Left hindlimb (tissue), 1 donor: ENCODE results near the gene ALOX12B.
"Not testable (repeated sequence)": the region's sequence is repeated elsewhere in the genome, so short reads cannot be mapped to it uniquely, and the experiment has no call there.

Experiments
- DNase-seq: peaks from one replicate; pipeline ENCODE4 v3.0.0-alpha.2; 2018

The ALOX12B gene

DNA sequence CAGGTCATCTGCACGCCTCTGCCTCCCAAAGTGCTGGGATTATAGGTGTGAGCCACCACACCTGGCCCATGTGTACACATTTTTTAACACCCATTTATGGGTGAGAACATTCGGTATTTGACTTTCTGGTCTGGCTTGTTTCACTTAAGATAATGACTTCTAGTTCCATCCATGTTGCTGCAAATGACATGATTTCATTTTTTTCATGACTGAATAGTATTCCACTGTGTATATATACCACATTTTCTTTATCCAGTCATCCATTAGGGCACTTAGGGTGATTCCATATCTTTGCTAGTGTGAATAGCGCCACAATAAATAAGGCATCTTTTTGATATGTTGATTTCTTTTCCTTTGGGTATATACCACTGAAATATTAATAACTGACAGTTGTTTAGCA is 5.6 kb downstream of the ALOX12B start:
- DNase-seq: no peak

DNA sequence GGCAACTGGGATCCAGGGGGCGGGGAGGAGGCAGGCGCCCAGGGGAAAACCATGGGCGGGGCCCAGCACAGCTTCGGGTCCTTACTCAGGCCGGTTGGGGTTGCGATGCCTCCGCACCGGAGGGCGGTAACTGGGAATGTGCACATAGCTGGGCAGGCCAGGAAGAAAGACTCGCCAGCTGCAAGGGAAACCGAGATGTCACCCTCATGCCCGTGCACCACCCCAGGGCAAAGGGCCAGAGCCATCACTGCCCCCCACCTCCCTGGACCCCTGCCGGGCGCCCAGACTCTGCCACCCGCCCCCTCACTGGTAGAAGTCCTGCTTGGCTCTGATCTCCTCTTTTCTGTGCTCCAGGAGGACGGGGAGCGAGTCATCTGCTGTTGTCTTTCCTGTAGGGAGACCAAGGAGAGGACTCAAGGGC is 6.7 kb downstream of the ALOX12B start:
- no peak for DNase-seq

DNA sequence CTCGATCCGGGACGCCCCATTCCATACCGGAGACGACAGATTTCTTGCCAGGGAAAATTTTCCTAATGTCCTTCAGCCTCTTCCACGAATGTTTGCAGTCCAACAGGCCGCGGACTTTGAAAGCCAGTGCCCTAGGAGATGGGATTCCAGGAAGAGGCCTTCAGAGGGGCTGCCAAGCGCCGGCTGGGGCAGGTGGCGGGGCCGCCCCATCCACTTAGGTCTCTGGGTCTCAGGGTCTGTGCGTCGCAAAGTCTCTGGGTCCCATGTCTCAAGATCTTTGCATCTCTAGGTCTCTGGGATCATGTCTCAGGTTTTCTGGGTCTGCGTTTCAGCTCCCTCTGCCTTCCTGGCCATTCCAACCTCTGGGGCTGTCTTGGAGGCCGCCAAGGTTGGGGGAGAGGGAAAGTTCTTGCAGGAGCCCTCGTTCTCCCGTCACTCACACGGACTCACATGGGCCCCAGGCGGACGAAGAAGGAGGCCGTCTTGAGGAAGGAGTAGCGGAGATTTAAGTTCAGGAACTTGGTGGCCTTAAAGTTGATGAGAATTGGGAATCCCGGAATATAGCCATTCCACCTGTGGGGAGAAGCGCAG is 7.2 kb downstream of the ALOX12B start:
- no peak for DNase-seq

DNA sequence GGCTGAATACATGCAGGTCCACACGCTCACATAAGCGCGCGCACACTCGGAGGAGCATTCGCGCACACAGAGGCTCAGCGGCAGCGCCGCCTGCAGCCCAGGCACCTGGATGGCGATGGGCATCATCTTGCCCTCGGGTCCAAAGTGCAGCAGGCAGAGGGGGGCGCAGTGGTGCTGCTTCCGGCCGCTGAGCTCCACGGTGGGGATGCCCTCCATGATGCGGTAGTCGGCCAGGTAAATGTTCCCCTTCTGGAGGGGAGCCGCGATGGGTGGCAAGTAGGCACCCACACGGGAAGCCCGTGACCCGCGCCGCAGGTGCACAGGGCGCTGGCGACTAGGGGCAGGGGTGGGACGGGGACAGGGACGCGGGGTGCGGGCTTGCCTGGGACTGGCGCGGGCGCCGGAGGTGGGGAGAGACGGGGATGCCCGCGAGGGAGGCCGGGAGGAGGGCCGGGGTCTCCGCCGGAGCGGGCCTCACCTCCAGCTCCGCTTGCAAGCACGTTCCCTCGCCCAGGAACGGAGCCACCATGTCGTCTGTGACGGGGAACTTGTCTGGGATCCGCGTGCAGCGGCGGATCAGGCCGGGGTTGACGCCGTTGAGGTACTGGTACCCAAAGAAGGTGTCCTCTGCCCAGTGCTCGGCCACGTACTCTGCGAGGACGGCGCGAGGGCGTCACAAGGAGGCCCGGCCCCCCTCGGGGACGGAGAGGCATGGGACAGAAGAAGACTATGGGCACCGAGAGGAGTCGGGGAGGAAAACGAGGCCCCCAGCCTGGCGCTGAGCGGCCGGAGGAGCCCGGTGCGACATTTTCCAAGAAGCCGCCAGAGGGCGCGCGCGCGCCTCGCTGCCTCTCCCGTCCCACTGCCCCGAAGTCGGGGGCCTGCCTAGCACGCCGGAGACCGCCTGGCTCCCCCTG is 8.0 kb downstream of the ALOX12B start:
- peak; percentile 76 for DNase-seq

DNA sequence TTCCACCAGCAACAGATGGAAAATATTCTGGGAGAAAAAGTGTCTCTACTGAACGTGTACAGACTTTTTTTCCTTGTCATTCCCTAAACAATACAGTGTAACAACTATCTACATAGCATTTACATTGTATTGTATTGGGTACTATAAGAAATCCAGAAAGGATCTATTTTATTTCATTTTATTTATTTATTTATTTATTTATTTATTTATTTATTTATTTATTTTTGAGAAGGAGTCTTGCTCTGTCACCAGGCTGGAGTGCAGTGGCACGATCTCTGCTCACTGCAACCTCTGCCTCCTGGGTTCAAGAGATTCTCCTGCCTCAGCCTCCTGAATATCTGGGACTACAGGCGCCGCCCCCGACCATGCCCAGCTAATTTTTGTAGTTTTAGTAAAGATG is 9.6 kb downstream of the ALOX12B start:
- not testable (repeated sequence) for DNase-seq

DNA sequence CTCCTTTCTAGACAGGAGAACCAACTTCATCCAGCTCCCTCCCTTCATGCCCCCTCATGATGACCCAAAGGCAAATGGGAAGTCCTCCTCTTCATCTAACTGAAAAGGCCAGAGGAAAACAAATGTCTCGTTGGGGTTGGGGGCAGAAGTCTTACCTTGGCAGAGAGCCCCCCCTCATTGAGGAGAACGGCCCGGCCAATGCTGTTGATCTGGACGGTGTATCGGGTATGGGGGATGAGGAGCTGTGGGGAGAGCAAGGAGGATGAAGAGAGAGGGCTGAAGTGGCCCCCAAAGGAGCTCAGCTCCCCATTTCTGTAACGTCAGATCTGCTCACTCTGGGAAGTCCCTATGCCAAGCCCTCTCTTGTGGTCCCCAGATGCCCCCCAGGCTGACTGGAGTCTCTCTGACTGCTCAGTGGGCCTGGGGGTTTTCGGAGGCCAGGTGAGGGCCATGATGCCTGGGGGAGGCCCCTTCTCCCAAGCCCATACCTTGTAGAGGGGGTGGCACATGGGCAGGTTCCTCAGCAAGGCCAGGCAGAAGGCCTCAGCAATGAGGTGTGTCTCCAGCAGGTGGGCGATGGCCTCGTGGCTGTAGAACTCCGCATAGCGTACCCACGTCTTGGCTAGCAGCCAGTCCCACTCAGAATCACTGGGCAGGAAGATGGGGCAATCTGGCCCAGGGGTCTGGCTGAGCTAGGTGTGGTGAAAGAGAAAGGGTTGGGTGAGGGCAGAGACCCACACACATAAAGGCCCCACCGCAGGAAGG is 10.8 kb downstream of the ALOX12B start:
- DNase-seq: no peak

DNA sequence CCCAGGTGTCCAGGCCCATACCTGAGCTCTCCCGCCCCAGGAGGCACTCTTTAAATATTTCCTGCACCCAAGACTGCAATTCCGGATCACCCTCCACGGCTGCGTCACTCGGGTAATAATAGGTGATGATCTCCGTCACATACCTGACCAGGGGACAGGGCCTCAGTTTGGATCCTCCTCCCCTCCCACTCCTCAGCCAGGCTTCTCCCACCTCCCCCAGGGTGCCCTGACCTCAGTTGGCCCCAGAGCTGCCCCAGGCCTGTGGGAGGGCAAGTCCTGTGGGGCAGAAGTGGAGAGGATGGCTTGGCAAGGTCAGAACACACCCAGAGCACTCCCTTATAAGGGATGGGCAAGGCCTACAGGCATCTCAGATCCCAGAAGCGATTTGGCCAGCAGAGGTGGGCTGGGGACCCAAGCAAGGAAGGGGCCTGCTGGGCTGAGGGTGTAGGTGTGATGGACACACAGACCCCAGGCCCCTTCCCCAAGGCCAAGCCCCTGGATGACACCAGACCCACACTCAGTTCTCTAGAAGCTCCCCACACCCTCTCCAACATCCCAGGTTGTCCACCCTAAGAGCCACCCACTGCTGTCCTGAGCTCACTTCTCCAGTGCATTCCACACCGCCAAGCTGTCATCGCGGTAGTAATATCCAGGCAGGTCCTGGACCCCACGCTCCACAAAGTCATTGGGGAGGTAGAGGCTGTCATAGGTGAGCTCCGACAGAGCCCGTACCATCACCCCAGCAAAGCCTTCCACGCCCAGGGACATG is 11.8 kb downstream of the ALOX12B start:
- no peak for DNase-seq

DNA sequence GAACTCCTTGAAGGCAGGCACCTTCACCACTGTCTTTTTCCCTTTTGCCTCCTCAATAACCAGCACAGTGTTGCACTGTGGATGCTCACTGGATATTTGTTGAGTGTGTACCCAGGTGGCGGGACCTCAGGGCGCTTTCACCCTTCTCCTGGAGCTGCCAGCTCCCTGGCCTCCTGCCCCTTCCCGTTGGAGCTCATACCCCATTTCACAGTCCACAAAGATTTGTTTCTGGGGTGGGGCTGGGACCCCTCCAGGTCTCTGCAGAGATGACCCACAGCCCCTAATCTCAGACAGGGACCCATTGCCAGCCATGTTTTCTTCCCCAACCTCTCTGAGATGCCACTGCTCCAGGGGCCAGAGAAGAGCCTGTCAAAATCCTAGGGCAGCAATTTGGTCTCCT is 12.4 kb downstream of the ALOX12B start:
- no peak for DNase-seq

DNA sequence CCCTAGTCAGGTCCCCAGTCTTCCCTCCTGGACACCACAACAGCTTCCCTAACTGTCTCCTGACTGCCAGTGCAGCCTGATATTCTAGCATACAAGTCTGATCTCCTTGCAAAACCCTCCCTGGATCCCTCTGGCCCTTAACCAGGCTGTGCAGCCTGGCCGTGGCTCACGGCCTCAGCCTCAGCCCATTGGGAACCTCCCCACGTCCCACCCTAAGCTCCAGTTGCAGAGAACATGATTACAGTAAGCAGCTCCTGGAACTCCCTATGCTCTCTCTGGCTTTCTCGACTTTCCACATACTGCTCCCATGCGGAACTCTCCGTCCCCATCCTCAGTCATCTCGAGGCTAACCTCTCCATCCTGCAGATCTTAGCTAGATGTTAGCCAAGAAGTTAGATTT is 13.0 kb downstream of the ALOX12B start:
- no peak for DNase-seq

DNA sequence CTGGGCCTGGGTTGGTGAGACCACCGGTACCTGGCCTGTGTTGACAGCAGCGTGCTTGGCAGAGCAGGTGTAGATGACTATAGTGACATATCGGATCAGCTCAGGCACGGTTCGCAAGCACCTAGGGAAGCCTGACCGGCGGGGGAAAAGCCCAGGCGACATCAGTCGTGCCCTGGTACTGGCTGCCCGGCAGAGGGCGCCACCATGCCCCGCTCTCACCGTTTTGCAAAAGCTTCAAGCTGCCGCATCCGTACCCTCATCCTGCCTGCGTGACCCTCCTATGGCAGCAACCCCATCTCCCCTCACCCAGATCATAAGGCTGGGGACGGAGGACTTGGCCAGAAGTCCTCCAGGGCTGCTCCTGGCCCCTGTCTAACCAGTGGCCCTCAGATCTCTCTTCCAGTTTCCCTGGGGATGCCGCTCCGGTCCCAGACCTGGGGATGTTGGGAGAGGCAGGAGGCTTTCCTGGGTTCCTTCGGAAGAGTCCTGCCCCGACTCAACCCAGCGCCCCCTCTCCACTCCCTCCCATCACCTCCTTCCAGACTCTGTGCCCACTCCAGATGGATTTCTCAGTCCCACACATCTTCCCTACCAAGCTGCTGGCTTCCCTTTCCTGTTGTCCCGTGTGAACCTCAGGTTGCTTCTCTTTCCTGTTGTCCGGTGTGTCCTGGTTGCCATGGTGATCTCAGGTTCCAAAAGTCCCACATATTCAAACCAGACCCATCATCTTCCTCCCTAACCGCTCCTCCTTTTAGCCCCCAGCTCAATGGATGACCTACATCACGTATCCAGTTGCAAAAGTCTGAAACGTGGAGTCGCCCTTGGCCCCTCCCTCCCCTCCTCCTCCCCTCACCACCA is 13.7 kb downstream of the ALOX12B start:
- no peak for DNase-seq

DNA sequence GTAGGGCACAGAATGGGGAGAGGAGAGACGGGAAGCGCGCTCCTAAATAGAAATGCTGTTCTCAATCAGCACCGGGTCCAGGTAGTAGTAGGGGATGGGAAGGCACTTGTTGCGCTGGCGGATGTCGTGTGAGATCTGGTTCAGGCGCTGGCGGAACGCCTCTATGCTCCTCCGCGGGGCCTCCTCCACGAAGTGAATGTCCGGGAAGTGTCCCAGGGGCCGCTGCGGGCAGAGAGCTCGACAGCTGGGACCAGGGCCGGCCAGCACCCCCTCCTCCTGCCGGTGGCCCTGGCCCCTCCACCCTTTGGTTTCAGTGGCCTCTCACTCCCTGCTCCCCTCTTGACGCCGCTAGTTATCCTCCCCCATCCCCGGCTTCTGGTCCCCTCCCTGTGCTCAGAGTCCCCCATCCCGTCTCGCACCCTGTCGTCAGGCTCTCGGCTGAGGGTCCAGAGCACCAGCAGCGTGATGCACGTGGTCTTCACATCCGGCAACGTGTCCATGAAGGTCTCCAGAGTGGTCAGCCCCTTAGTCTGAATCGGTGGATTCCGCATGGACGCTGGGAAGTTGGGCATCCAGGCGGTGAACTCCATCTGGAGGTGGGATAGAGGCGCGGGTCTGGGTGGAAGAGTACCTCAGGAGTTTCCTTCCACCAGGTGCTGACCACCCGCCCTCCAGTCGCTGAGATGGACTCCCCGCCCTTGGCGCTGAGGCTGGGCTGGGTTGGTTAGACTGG is 14.6 kb downstream of the ALOX12B start:
- DNase-seq: no peak

DNA sequence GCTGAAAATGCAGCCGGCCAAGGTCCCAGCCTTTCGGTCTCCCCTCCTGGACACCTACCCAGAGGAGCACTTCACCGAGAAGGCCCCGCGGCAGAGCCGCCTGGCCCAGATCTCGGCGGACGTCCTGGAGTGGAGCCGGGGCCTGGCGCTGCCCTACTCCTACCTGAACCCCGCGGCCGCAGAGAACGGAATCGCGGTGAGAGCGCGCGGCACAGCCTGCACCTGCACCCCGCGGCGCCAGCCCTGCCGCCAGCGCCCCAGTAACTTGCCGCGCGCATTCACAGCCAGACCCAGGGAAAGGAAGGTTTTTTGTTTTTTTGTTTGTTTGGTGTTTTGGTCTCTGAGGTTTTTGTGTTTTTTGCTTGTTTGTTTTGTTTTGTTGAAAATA is 15.2 kb downstream of the ALOX12B start:
- no peak for DNase-seq

DNA sequence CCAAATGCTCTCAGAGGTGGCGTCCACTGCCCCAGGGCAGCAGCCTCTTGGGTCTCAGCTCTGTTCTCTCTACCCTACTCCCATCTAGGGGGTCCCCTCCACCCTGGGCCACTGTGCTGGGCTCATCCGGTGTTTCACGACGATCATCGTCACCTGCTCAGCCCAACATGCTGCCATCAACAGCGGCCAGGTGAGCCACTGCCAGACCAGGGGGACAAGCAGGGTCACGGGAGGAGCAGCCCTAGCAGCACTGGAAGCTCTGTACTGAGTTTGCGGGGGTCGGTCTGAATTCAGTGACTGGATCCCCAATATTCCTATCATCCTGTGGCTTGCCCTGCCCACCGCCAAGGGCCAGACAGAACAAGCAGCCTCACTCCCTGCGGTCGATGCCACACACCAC is 16.0 kb downstream of the ALOX12B start:
- DNase-seq: no peak

DNA sequence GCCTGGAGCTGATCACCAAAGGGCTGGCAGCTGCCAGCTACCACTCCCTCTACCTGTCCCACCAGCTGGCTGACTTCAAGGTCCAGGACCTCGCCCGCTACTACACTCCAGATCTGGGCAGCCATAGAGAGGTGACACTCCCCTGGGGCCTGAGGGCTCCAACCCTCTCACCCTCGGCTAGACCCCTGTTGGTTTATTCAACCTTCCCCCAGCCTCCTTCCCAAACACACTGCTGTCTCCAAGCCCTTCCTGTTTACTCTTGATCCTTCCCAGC is 18.0 kb downstream of the ALOX12B start:
- no peak for DNase-seq

DNA sequence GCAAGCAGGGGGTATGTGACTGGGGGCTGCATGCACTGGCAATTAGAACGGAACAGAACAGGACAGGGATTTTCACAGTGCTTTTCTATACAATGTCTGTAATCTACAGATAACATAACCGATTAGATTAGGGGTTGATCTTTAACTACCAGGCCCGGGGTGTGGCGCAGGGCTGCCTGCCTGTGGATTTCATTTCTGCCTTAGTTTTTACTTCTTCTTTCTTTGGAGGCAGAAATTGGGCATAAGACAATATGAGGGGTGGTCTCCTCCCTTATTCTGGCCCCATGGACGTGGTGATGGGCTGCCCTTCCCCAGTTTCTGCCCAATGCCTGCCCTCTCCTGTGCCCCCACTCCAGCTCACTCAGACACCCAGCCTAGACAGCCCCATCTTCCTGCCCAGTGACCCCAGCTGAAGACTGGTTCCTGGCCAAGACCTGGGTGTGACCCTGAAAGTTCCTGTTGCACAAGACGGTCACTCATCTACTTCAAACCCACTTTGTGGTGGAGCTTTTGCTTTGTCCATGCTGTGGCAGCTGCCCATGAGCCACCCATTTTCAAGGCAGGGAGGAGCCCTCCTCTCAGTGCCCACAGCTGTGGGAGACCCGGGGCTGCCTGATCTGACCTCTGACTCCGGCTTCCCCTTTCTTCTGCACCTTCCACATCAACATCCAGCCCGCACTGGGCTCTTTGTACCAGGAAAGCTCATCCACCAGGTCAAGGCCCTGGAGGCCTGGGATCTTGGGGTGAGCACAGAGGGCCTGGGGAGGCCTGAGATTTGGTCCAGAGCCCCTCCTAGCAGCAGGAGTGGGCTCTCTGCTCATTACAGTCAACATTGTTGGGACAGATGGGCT is 18.6 kb downstream of the ALOX12B start:
- no peak for DNase-seq

DNA sequence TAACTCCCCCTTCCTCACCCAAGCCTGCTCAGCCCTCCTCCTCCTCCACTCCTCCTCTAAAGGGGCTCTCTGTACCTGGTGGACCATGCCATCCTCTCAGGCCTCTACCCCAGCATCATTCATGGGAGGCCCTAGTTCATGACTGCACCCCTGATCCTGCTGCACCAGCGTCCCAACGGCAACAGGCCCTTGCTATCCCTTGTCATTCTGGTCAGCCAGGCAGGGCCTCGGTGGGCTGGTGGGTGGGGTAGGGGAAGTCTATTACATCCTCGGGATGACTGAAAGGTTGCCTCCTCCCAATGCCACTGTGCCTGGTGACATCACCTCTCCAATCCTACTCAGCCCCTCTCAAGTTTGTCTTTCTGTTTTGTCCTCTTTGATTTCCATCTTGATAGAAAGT is 19.7 kb downstream of the ALOX12B start:
- no peak for DNase-seq

DNA sequence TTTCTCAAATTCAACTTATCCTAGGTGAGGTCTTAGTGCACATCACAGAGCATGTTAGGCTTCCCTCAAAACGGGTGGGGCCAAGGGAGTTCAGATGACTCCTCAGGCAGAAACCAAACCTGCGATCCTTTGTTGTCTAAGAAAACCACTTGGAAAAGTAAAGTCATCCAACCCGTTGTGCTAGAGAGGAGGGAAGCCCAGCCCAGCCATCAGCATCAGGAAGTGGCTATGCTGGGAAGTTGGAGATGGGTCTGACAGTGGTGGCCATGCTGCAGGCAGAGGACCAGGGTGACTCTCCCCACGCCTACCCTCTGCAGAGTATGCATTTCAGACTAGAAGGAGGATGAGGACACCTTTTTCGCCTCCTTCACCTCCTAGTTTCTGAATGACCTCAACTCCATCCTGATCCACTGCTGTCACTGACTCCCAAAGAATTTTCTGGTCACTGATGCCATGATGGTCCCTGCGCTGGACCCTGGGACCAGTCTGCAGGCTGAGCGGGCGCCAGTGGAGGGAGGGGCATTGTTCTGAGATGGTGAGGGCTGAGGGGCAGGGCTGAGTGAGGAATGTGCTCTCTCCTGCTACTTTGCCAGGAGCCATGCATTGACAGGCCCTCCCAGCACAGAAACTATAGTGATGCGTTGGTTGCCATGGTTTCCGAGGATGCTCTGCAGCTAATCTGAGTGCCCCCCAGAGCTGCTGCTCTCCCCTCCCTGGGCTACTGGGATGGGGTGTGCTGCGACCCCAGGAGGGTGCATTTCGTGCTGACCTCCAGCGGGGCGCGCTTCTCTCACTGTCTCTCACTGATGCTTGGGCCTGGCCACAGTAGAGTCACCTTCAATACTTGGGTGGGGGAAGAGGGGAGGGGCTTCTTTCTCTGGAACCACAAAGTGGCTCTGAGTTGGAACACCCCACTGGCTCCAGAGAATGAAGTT is 20.4 kb downstream of the ALOX12B start:
- no peak for DNase-seq

DNA sequence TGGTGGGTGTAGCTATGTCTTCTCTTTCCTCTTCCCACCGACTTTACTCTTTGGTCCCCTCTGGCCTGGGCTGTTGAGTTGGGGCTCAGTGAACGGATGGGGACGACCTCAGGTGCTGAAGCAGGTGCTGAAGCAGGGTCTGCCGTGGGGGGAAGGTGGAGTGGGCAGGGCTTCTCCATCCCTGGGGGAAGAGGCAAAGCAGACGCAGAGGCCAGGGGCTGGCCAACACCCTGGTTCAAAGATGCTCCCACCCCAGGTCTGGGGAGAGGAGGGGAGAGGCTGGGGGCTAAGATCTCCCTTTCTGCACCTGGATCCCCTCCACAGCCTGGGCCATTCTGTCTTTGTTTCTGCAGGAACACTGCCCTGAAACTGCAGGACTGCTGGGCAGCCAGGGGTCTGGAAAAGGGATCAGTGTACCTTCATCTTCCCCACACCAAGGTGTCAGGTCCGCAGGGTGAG is 22.9 kb downstream of the ALOX12B start:
- DNase-seq: no peak
